Vagina (tissue), 2 donors: ENCODE measurements around the gene C12orf56. TPM values are rescaled to one million over a fixed set of nuclear protein-coding genes. Genes with fewer than 3 reads are reported as not detected.

ENCODE experiments used
- DNase-seq, 2 donors: peaks; one replicate each; pipeline ENCODE4 v3.0.0-alpha.2; 2017; ENCODE audit errors: extremely low spot score in 2 of 2
- H3K27ac ChIP-seq: fragments of 200-600 bp; sonication (generic); one replicate; pipeline ENCODE4 v1.5.1; 2019
- H3K27me3 ChIP-seq: fragments of 200-600 bp; sonication (generic); one replicate; pipeline ENCODE4 v1.5.1; 2019
- H3K36me3 ChIP-seq, 2 donors: fragments of 200-600 bp; sonication (generic); one replicate each; pipeline ENCODE4 v1.5.1; 2017 to 2019
- H3K4me1 ChIP-seq: fragments of 200-600 bp; sonication (generic); one replicate; pipeline ENCODE4 v1.5.1; 2019
- H3K4me3 ChIP-seq, 2 donors: fragments of 200-600 bp; sonication (generic); 1 replicate in 1 of 2; 2 replicates in 1 of 2; pipeline ENCODE4 v1.5.1; 2016 to 2019
- H3K9me3 ChIP-seq: fragments of 200-600 bp; sonication (generic); one replicate; pipeline ENCODE4 v1.5.1; 2019
- CTCF ChIP-seq, 3 experiments: fragments of 450-650 bp in 2 of 3; fragments of 200-600 bp in 1 of 3; sonication (generic) in 1 of 3; IDR thresholded peaks; one replicate each; pipeline ENCODE4 v1.5.1; 2017 to 2019; ENCODE audit warnings: antibody characterized with exemption in 3 of 3, mild to moderate bottlenecking in 2 of 3, moderate library complexity in 2 of 3
- POLR2A ChIP-seq, 2 donors: fragments of 450-650 bp; IDR thresholded peaks; one replicate each; pipeline ENCODE4 v1.6.1; 2017; ENCODE audit warnings: antibody characterized with exemption in 2 of 2, mild to moderate bottlenecking in 2 of 2, moderate library complexity in 2 of 2
- POLR2AphosphoS5 ChIP-seq, 2 donors: sonication (generic); formaldehyde crosslinking; IDR thresholded peaks; one replicate each; pipeline ENCODE4 v1.9.0; 2017; ENCODE audit warnings: antibody characterized with exemption in 2 of 2, mild to moderate bottlenecking in 2 of 2, low read depth in 1 of 2; ENCODE audit not compliant: insufficient read depth in 1 of 2
- intact Hi-C: fragments of 100-400 bp; cut with DNase I; formaldehyde crosslinking; loops from one replicate; pipeline ENCODE4 v1.15.1; 2023
- total RNA-seq: library from RNA; depleted of rRNA; stranded (reverse); fragments of >200 nt; gene quantifications from one replicate; pipeline ENCODE4 v1.2.3, GENCODE V29; 2016

The C12orf56 gene
- total RNA-seq = 7.4 TPM

- intact Hi-C loops = loop anchor here (2.0 kb wide), 1 partner anchor 72 kb away; no protein-coding TSS in a partner anchor
- DNase-seq = peak in 1 of 2 donors; percentile 52
- TF ChIP-seq POLR2A (IDR thresholded peaks at IDR 0.05) = no peak
- no peak for TF ChIP-seq POLR2AphosphoS5 (IDR thresholded peaks at IDR 0.05; ENCODE audit: insufficient read depth in 1 of 2, low read depth in 1 of 2)
- no peak for TF ChIP-seq CTCF (IDR thresholded peaks at IDR 0.05)
- Histone ChIP-seq H3K27ac (no peak within 1 kb of the TSS), H3K36me3 (no peaks in the 10 kb centered on the region), H3K27me3 (no peaks in the 10 kb centered on the region), H3K4me3 (peak within 1 kb of the TSS; percentile 45 to 47), H3K4me1 (peaks cover 18% of the 10 kb centered on the region), H3K9me3 (no peaks in the 10 kb centered on the region)
Observed at GRCh38 chr12:64390275-64390851, at the start of gene C12orf56. TSS of gene C12orf56 (minus strand) at chr12:64390758. CDS start at chr12:64390565, 193 bp downstream.

GRCh38 chr12:64440100-64440499, 49.5 kb upstream of the C12orf56 start:
- Histone ChIP-seq H3K4me1 (no peaks in the 10 kb centered on the region), H3K27me3 (no peaks in the 10 kb centered on the region), H3K36me3 (peaks cover 0 to 68% of the 10 kb centered on the region in 2 donors), H3K4me3 (no peak overlapping the region), H3K27ac (no peak overlapping the region), H3K9me3 (no peaks in the 10 kb centered on the region)
- no peak for DNase-seq
- TF ChIP-seq CTCF (IDR thresholded peaks at IDR 0.05) (no peak), POLR2AphosphoS5 (IDR thresholded peaks at IDR 0.05; ENCODE audit: insufficient read depth in 1 of 2, low read depth in 1 of 2) (no peak)
- intact Hi-C loops = no loop called here

- intact Hi-C loops = no loop called here
- no peak for DNase-seq
- Histone ChIP-seq H3K9me3 (no peaks in the 10 kb centered on the region), H3K27me3 (no peaks in the 10 kb centered on the region), H3K4me3 (no peak overlapping the region), H3K4me1 (no peaks in the 10 kb centered on the region), H3K27ac (no peak overlapping the region), H3K36me3 (peaks cover 0 to 88% of the 10 kb centered on the region in 2 donors)
- no peak for TF ChIP-seq POLR2A (IDR thresholded peaks at IDR 0.05)
- TF ChIP-seq CTCF (IDR thresholded peaks at IDR 0.05) = no peak
- no peak for TF ChIP-seq POLR2AphosphoS5 (IDR thresholded peaks at IDR 0.05; ENCODE audit: insufficient read depth in 1 of 2, low read depth in 1 of 2)
Observed at GRCh38 chr12:64433915-64434314, 43.4 kb upstream of the C12orf56 start.

- Histone ChIP-seq H3K27ac (no peak overlapping the region), H3K9me3 (no peaks in the 10 kb centered on the region), H3K36me3 (peaks cover 8 to 95% of the 10 kb centered on the region in 2 donors), H3K4me1 (no peaks in the 10 kb centered on the region), H3K4me3 (no peak overlapping the region), H3K27me3 (no peaks in the 10 kb centered on the region)
- no peak for TF ChIP-seq CTCF (IDR thresholded peaks at IDR 0.05)
- TF ChIP-seq POLR2A (IDR thresholded peaks at IDR 0.05) = no peak
- TF ChIP-seq POLR2AphosphoS5 (IDR thresholded peaks at IDR 0.05; ENCODE audit: insufficient read depth in 1 of 2, low read depth in 1 of 2) = no peak
- intact Hi-C loops = no loop called here
- no peak for DNase-seq
Observed at GRCh38 chr12:64431791-64432190, 41.2 kb upstream of the C12orf56 start.

- intact Hi-C loops = no loop called here
- no peak overlapping the region for H3K4me3 ChIP-seq
- H3K27me3 ChIP-seq = no peaks in the 10 kb centered on the region
- TF ChIP-seq CTCF (IDR thresholded peaks at IDR 0.05) (no peak), POLR2A (IDR thresholded peaks at IDR 0.05) (no peak), POLR2AphosphoS5 (IDR thresholded peaks at IDR 0.05; ENCODE audit: insufficient read depth in 1 of 2, low read depth in 1 of 2) (no peak)
- DNase-seq = no peak
- H3K9me3 ChIP-seq = no peaks in the 10 kb centered on the region
- H3K4me1 ChIP-seq = no peaks in the 10 kb centered on the region
- H3K36me3 ChIP-seq = peaks cover 8 to 95% of the 10 kb centered on the region in 2 donors
- no peak overlapping the region for H3K27ac ChIP-seq
Observed at GRCh38 chr12:64430886-64431285, 40.3 kb upstream of the C12orf56 start.
